ENCODE data around the gene PCDHA2. TPM values are rescaled to one million over a fixed set of nuclear protein-coding genes. Genes with fewer than 3 reads are reported as not detected.

PCDHA2 gene
- total and polyA plus RNA-seq, 2 of the 8 experiments (the other 6 are each of a cell fraction or from before 2014, with no cell fraction given), result 0.86 to 1.9 TPM

GRCh38 chr5:140795259-140795641 is 598 bp downstream of the PCDHA2 start:
- no peak for DNase-seq (ENCODE audit: low read depth in 1 of 2, low spot score in 2 of 2)

More at GRCh38 chr5:140795259-140795641, 598 bp downstream of the PCDHA2 start:
- Histone ChIP-seq H3K23ac (ENCODE audit: insufficient read length) (no peak overlapping the region), H3K27ac (ENCODE audit: low read depth, low read length) (no peak overlapping the region), H3K9me3 (ENCODE audit: insufficient read depth in 2 of 2, low read depth in 1 of 2, low read length in 1 of 2) (peaks cover 3 to 16% of the 10 kb centered on the region in 2 experiments; a peak in 3 of 4 replicates), H3K4me1 (replicated peaks in 1 of 4; ENCODE audit: control insufficient read depth in 3 of 4, insufficient read depth in 4 of 4, low read length in 3 of 4) (no peaks in the 10 kb centered on the region), H4K91ac (replicated peaks; ENCODE audit: insufficient read length, low read length) (no peak overlapping the region), H2AK5ac (ENCODE audit: low read depth, low read length) (no peak overlapping the region), H4K5ac (ENCODE audit: insufficient read length, low read depth, low read length) (no peak overlapping the region), H4K20me1 (replicated peaks in 1 of 2; ENCODE audit: control insufficient read depth in 1 of 2, insufficient read depth in 2 of 2, low read length in 2 of 2) (no peaks in the 10 kb centered on the region), H3K27me3 (replicated peaks in 1 of 4; ENCODE audit: control insufficient read depth in 3 of 4, extremely low read depth in 1 of 4, insufficient read depth in 3 of 4, low read length in 3 of 4) (no peaks in the 10 kb centered on the region), H2BK20ac (ENCODE audit: low read length) (no peak overlapping the region), H3K4me2 (ENCODE audit: insufficient read depth in 1 of 2, low read depth in 2 of 2, low read length in 2 of 2) (peak overlapping the region; percentile 56 to 81), H2BK12ac (ENCODE audit: low read depth, low read length) (no peak overlapping the region), H3K79me2 (ENCODE audit: control insufficient read depth in 1 of 2, insufficient read depth in 2 of 2, low read length in 2 of 2) (no peaks in the 10 kb centered on the region), H3K4me3 (ENCODE audit: extremely low read depth in 1 of 4, insufficient read depth in 2 of 4, low read depth in 3 of 4, low read length in 4 of 4) (peak overlapping the region; percentile 51 to 86 (median 58)), H3K4ac (replicated peaks; ENCODE audit: insufficient read length, low read depth, low read length) (no peak overlapping the region), H3K14ac (ENCODE audit: insufficient read length) (no peak overlapping the region), H4K8ac (ENCODE audit: extremely low read depth, insufficient read depth, low read length) (no peak overlapping the region), H2BK15ac (ENCODE audit: low read length) (no peak overlapping the region), H3K9ac (replicated peaks in 1 of 4; ENCODE audit: extremely low read depth in 1 of 4, low read depth in 3 of 4, low read length in 3 of 4) (no peak overlapping the region; a peak in 1 of 7 replicates), H2BK5ac (ENCODE audit: low read depth, low read length) (no peak overlapping the region), H3K23me2 (ENCODE audit: low read depth, low read length) (no peaks in the 10 kb centered on the region), H3K79me1 (ENCODE audit: low read depth, low read length) (no peaks in the 10 kb centered on the region), H3K36me3 (ENCODE audit: control insufficient read depth in 2 of 4, insufficient read depth in 4 of 4, low read length in 3 of 4) (peaks cover 0 to 10% (median 0%) of the 10 kb centered on the region in 4 experiments; a peak in 1 of 8 replicates), H3K18ac (ENCODE audit: extremely low read depth, low read length) (no peak overlapping the region), H2AFZ (ENCODE audit: low read length) (no peak overlapping the region), H3K56ac (replicated peaks; ENCODE audit: insufficient read length, low read depth, low read length) (no peak overlapping the region), H2BK120ac (replicated peaks; ENCODE audit: low read depth, low read length) (no peak overlapping the region)
- WGBS, 2 experiments (ENCODE audit: extremely low coverage in 1 of 2, insufficient coverage in 1 of 2, insufficient read length in 1 of 2, insufficient replicate concordance in 2 of 2, low coverage in 1 of 2, low lambda C conversion rate in 2 of 2, missing lambda C conversion rate in 1 of 2), result 57% methylated on average over 15 of the region's 15 CpGs; no CpG with 5 or more reads in 1 of the 2 experiments
- ChIA-PET POLR2A (ENCODE audit: partially characterized antibody) (interaction anchor here (1.5 to 1.6 kb wide), 2 partner anchors 9 to 12 kb away, joined by 3 to 4 read pairs; partner anchors contain the start of gene PCDHA1), CTCF (ENCODE audit: partially characterized antibody) (interaction anchor here (0.6 to 5.7 kb wide), 28 partner anchors 8 to 720 kb away, joined by 3 to 59 read pairs (median 4); partner anchors contain the start of genes PCDHA1, PCDHA4, PCDHA6 and PCDHA8)
- TF ChIP-seq SIN3A (conservative IDR thresholded peaks at IDR 0.05 in 1 of 2, IDR thresholded peaks at IDR 0.05 in 1 of 2; ENCODE audit: low read depth in 1 of 2, low read length in 2 of 2) (0 out of 4 replicates have a peak, but pooled peaks of 1 of the 2 experiments have one; percentile 32), CBX5 (IDR thresholded peaks at IDR 0.05; ENCODE audit: low read depth, low read length) (no peak), ASH2L (IDR thresholded peaks at IDR 0.05; ENCODE audit: low read length) (peak; percentile 30), NANOG (IDR thresholded peaks at IDR 0.05; ENCODE audit: insufficient read depth, low read depth, low read length, poor library complexity, severe bottlenecking) (no peak), KDM4A (IDR thresholded peaks at IDR 0.05; ENCODE audit: low read depth, low read length, severe bottlenecking) (peak; percentile 40), CTCF (IDR thresholded peaks at IDR 0.05; ENCODE audit: control extremely low read depth in 1 of 3, insufficient read depth in 1 of 3, low read depth in 1 of 3, low read length in 3 of 3) (peak in 2 of 3 experiments; percentile 54 to 59; a peak in 2 of 4 replicates), SP1 (IDR thresholded peaks at IDR 0.05; ENCODE audit: low read depth, low read length) (no peak)
- FAIRE-seq, result no peak
